NCI-H146 (cell line): ENCODE data around the gene BAIAP2.
A peak's percentile ranks its signal among the peaks of the same experiment; 100 is the strongest.

ENCODE experiments used
- DNase-seq: peaks from one replicate; lab custom pipeline; 2025; lab: John Stamatoyannopoulos, UW

The BAIAP2 gene

DNA sequence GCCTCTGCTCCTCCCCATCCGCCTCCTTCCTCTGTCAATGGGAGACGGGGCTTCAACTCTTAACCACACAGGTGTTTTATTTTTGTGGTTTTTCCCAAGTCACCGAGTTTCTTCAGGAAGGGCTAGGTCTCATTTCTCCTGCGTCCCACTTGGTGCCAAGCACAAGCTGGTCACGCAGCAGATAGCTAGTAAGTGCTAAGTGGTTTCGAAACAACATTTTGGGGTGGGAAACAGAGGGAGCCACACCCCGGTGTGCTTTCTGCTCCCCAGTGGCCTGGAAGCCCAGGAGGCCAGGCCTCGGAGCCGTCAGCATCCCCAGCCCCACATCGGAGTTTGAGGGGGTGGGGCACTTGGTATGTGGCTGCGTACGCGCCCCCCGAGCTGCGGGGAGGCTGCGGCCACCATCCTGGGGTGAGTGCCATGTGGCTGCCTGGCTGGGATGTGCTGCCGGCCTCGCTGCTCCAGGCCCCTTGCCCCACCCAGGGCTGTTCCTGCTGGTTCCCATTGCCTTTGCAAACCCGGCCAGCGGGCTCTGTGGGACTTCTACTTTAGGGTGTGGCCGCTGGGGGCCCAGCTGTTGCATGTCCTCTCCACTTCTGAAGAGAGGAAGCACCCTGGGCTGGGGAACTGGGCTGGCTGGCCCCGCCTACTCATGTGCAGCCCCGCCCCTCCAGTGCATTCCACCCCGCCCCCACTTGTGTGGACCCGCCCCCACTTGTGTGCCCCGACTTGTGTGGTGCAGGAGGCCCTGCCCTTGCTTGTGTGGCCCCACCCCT, 55.6 kb downstream of the BAIAP2 start:
- no peak for DNase-seq

DNA sequence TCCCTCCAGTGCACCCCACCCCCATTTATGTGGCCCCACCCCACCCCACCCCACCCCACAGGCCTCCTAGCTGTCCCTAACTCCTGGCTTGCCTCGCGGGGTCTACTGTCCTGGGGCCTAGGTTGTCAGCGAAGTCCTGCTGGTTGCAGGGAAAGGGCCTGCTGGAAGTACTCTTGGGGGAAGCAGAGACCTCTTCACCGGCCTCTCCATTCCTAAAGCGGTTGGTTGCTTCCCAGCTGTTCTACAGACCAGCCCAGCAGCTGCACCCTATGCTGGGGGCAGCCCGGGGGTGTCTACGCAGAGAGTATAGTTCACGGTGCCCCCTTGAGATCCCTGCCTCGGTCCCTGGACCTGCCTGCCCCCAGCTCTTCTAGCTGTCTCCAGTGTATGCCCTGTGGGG, 56.2 kb downstream of the BAIAP2 start:
- no peak for DNase-seq

DNA sequence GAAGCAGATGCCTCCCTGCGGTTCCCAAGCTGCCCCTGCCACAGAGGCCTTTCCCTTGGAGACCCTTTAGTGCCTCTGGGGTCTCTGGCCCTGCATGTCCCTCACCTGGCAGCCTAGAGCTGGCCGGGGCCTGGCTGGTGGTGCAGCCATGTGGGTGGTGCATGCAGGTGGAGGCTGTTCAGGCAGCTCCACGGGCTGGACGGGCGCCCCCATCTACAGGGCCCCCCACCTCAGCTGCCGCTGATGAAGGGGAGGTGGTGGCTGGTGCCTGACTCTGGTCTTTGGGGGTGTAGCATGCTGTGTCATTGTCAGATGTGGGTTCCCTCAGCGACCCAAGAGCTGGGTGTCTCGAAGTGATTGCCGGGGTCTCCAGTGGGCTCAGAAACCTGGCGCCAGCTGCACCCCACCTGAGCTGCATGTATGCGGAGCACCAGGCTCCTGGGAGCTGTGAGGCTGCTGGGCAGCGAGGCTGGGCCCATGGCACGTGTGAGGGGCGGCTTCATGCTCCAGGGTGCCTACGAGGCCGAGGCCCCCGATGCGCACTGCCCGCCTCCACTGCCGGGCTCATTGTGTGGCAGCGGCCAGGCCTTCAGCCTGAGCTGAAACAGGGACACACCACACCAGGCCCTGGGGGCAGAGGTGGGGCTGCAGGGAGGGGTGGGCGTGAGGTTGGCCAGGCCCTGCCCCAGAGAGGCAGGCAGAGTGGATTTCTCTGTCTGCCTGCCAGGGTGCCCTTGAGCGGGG, 57.0 kb downstream of the BAIAP2 start:
- no peak for DNase-seq

DNA sequence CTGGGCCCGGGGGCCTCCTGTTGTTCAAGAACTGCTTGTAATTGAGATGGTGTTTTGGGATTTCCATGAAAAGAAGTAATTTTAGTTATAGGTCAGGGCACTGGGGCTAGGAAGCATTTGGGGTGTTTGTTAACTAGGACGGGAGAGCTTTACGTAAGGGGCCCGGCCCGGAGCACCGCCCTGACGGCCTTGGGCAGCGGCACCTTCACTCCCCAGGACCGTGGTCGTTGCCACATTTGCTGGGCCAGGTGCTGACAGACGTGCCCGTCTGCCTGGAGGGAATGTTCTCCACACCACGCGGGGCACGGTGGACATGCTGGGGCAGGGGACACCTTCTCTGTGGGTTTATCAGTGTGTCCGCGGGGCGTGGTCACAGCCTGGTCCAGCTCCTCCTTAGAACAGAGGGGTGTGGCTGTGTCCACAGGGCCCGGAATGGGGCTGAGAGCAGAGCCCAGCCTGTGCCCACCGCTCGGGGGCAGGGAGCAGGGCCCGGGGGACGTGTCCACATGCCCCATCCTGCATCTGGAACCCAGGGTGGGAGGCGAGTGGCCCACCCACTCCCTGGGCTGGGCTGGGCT, 57.7 kb downstream of the BAIAP2 start:
- DNase-seq, result no peak

DNA sequence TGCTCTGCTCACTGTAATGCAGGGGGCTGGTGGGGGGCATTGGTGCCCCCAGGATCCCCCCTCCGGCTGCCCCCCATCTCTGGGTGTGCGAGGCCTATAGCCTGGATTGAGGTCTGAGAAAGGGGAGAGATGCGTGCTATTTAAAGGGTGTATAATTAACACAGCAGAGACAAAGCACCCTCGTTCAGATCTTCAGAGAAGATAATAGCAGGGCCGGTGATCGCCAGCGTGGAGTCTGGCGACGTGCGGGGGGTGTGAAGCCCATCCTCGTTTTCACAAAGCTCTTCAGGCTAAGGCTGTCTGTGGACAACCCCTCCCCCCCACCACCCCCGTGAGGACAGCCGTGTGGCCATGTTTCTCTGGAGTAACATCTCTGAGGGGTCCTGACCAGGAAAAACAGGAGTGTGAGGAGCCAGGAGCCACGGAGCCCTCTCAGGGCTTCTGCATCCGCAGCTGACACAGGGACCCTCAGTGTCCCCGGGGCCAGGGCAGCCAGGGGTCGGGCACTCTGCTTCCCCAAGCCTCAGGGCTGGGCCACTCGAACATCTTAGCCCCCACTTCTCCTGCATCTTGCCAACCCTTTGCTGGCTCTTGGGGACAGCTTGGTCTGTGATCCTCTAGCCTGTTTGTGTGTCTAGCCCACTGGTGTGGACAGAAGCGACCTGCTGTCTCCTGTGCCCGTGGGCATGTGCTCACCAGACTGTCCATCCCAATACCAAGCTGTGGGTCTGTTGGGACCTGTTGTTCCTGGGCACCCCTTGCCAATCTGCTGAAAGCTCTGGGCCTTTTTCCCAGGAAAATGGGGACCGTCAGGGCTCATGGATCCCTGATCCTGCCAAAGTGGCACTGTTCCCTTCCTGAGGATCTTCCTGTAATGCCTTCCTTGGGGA, 58.9 kb downstream of the BAIAP2 start:
- no peak for DNase-seq

DNA sequence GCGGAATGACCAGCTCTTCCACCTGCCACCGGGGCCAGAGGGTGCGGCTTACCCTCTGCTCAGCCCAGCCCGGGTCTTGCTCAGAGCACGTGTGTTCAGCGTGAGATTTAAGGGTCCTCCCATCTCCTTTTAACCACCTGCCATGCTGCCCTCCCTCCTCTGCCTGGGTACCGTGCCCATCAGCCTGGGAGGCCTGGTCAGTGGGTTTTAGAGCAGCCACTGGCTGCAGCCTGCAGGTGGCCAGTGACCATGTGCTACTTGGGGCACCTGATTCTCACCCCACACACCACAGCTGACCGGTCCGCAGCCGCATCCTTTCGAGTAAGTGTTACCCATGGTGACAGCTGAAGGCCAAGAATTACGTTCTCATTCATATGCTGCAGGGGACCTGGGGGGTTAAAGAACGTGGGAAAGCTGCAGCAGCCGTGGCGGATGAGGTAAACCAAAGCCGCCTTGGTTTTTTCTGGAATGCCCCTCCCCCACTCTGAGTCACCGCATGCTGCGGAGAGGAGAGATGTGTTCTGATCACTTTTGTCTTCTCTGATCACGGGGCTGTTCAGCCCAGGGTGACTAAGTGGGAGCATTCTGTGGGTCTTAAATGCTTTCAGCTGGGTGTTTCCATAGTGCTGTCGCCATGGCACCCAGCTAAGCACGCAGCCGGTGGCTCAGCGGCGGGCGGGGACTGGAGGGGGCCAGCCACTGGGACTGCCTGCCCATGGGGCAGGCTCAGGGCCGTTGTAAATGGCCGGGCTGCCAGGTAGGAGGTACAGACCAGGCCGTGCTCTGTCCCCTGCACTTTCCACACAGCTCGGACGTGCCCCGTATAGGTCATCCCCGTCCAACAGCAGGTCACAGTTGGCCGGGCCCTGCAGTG, 59.8 kb downstream of the BAIAP2 start:
- peak; percentile 91 for DNase-seq

DNA sequence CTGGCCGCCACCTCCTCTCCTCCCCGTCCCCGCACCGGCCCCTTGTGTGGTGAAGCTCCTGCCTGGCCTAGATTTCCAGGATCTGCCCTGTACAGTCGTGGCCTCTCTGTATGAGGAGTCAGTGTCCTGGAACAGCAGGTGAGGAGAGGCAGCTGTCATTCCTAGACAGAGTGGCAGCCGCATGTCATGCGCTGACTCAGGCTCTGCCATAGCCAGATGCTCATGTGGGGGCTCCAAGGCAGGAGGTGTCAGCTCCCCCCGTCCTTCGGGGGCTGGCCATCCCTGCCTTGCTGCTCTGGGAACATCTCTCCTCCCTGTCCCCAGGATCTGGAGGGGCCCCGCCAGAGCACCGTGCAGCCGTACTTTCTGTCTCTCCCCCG, 60.4 kb downstream of the BAIAP2 start:
- peak; percentile 59 for DNase-seq

DNA sequence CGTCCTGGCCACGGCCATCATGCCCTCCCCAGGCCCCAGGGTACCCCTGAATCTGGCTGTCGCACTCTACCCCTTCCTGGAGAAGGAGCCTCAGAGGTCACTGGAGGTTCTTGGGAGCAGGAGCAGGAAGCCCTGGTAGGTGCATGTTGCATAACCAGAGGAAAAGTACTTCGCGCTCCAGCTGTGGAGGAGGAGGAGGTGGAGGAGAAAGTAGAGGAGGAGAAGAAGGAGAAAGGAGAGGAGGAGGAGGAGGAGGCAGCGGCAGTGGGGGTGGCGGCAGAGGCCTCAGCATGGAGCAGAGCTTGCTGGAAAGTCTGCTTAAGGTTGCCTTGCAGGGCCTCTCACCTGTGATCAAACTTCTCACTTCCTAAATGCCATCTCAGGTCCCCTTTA, 61.8 kb downstream of the BAIAP2 start:
- DNase-seq, result no peak

DNA sequence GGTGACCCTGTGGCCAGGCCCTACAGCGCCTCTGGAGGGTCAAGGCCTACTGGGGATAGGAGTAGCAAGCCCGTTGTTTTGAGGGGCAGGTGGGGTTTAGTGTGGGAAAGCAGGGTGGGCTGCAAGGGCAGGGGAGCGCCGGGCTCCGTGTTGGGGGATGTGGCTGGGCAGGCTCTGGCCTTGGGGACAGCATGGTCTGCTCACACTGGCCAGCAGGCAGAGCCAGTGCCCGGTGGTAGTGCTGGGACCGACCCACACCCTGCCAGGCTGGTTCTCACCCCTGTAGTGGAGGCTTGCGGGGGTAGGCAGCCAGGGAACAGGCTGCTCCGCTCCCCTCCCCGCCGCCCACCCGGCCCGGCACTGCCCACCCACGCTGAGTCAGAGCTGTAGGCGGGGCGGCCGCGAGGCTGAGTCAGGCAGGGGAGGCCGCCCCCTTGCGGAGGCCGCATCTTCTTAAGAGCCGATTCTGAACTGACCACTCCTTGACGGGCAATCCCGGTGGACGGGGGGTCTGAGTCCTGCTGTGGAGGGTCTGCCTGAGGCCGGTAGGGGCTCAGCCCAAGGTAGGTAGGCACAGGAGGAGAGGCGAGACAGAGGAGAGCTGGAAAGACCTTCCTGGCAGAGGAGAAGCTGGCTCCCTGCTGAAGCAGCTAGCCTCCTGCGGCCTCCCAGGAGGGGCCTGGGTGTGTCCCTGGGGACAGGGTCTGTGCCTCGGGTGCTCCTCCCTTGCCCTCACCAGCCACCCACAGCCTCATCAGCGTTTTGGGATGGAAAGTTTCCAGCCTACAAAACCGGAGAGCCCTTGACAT, 62.4 kb downstream of the BAIAP2 start:
- no peak for DNase-seq

DNA sequence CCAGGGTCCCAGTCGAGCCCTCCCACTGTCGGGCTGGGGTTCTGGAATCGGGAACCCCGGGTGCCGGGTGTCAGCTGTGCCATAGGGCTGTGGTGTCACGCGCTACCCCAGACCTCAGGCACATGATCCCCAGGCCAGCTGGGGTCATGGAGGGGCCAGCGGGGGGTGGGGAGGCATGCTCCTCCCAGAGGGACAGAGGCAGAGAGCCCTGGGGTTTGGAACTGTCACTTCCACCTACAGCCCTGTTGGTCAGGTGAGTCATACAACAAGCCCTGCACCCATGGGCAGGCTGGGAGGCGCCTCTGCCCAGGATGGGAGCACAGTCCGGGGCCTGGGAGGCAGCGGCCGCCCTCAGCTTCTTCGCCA, 63.0 kb downstream of the BAIAP2 start:
- DNase-seq, result no peak

DNA sequence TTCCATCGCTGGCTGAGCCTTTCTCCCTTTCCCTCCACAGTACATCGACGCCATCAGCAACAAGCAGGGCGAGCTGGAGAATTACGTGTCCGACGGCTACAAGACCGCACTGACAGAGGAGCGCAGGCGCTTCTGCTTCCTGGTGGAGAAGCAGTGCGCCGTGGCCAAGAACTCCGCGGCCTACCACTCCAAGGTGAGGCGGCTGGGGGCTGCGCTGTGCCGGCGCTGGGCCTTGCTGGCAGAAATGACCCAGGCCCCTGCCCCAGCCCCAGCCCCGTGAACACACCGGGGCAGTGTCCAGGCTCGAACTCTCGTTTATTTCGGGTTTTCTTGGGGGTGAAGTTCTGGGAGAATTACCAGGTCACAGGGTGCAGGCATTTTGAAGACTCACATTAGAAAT, 64.9 kb downstream of the BAIAP2 start:
- DNase-seq, result no peak

DNA sequence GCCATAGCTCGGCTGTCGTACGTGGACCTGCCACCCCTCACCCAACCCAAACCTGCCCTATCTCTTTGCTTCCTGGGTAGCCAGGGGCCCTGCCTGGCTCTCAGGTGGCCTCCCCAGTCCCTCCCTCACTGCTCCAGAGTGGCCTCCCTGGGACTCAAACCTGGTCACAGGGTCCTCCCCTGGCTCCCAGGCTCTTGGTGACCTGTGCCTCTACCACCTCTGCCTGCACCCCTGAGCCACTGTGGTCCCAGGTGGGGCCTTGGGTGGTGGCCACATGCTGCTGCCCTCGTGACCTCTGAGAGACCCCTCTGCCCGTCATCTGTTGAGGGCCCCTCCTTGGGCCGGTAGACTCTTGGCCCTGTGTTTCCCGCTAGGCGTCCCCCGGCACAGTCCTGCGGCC, 65.7 kb downstream of the BAIAP2 start:
- no peak for DNase-seq

DNA sequence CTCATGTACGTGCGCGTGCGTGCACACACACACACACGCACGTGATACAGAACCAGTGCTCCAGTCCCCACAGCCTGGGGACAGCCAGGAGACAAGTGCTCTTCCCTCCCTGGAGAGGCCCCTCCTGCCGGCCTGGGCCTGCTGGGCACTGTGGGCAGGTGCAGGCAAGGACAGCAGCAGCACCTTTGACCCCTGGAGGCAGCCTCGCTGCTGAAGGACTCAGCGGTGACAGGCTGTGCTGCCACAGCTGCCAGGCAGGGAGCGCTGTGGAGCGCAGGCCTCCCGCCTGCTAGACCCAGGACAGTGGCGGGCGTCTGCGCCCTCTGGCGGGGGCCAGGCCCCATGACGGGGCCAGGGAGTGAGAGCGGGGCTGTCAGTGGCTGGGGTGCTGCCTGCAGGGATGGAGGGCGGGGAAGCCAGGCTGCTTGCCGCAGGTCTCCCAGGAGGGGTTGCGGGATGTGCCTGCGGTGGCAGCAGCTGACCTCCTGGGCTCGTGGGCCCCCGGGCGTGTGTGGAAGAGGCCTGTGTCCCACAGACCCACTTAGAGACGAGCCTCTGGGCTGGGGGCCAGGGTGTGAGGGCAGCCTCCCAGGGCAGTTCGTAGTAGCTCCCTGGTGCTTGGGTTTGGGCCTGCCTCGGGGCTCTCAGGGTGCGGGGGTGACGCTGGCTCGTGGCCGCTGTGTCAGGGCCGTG, 66.8 kb downstream of the BAIAP2 start:
- DNase-seq, result peak; percentile 88

DNA sequence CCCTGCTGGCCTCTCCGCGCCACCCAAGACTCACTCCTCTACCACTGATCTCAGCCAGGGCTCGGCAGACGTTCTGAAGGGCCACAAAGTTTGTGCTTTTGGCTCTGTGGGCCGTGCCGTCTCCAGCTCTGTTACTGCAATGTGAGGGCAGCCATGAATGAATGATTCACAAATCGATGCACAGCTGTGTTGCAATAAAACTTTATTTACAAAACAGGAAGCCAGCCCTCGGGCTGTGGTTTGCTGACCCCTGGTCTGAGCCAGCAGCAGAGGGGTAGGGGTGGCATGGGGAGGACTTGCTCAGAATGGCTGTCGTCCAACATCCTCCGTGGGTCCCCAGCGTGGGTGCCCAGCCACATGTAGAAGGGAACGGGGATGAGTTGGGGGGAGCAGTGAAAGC, 67.4 kb downstream of the BAIAP2 start:
- DNase-seq, result no peak

DNA sequence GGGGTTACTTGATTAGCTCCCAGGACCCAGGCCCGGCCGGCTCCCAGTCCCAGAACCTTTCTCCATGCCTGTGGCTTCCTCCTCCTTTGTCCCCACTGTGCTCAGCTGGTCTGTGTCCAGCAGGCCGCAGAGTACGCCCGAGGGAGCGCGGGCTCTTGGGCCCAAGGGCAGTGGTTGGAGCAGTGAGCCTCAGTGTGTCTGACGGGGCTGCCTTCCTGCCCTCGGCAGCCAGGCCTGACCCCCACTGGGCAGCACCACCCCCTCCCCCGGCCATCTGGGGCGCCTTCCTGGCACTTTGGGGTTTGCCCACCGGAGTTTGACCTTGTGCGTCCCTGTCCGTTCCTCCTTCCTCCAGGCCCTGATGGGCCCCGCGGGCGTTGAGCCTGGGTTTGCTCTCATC, 67.9 kb downstream of the BAIAP2 start:
- DNase-seq, result no peak

DNA sequence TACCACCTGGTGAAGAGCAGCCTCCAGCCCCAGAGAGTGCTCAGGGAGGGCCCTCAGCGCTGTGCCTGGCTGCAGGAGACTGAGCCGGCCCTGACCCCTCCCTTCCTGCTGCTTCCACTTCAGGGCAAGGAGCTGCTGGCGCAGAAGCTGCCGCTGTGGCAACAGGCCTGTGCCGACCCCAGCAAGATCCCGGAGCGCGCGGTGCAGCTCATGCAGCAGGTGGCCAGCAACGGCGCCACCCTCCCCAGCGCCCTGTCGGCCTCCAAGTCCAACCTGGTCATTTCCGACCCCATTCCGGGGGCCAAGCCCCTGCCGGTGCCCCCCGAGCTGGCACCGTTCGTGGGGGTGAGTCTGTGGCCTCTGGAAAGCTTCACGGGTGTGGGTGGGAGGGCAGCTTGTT, 68.4 kb downstream of the BAIAP2 start:
- no peak for DNase-seq

DNA sequence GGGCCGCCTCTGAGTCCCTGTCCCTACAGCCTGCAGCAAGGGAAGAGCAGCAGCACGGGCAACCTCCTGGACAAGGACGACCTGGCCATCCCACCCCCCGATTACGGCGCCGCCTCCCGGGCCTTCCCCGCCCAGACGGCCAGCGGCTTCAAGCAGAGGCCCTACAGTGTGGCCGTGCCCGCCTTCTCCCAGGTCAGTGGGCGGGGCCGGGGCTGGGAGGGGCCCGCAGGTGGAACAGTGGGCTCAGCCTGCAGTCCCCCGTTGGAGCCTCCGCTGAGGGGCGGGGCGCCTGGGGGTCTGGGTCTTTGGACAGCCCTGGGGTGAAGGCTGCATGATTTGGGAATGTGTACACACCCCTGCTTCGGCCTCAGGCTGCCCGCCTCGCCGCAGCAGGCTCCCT, 71.8 kb downstream of the BAIAP2 start:
- DNase-seq, result no peak

DNA sequence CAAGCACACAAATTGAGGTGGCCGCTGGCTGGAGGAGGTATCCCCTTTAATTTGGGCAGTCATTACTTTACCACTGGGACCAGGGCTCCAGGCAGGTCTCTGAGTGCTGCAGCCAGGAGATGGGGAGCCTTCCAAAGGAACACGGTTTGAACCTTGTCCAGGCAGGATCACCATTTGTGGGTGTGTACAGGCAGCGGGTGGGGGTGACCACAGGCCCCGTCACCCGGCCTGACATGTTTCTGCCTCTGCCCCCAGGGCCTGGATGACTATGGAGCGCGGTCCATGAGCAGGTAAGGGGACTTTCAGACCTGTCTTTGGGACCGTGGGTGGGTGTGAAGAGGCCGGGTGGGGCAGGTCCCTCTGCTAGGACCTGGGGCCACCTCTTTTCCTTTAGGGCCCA, 73.3 kb downstream of the BAIAP2 start:
- no peak for DNase-seq

DNA sequence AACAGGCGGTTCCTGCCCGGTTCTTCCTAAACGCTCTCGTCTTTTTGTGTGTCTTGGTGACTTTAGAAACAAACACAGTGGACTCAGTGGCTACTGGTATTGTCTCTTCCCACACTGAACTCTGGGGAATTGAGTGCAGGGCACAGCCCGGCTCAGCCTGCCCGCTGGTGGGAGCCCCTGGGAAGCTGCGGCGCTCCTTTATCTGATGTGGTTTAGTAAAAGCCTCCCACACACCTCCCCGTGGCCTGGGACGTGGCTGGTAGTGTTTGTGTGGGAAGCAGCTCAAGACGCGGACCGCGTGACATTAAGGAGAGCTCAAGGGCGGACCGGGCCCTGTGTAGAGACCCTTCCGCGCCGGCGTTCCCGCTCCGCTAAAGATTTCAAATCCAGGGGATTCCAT, 75.0 kb downstream of the BAIAP2 start:
- DNase-seq, result no peak

DNA sequence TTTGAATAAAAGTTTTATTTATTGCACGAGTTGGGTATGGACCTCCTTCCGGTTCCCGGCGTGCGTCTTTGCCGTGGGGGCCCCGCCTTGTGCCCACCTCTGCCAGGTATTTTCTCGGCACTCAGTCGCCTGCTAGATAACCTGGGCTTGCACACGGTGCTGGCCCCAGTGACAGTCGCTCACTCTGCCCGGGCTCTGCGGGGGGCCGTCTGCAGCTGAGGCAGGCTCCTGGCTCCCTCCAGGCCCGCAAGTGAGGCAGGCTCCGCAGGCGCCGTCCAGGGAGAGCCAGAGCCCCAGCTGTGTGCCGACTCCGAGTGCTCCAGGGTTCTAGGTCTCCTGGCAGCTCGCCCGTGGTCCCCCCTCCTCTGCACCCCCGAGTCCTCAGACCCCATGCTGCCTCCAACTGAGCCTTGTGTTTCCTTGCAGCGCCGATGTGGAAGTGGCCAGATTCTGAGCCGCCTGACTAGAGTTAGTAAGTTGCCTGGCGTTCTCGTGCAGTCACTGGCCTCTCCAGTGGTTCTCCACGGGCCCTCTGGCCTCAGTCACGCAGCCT, 75.6 kb downstream of the BAIAP2 start:
- DNase-seq, result no peak
